ENCODE measurements around the gene AHNAK. TPM values are rescaled to one million over a fixed set of nuclear protein-coding genes. Genes with fewer than 3 reads are reported as not detected.

AHNAK gene
- total RNA-seq, result 206 and 490 TPM in 2 replicates

GRCh38 chr11:62546244-62546928 is at the start of gene AHNAK:
Gene AHNAK, minus strand, starts transcription at chr11:62546806. Its CDS starts 10,708 bp downstream, at chr11:62536098.

GRCh38 chr11:62591448-62592145 is 45.0 kb upstream of the AHNAK start, which contains the start of gene TUT1:
Gene TUT1, minus strand, starts transcription at chr11:62591523. Its CDS starts 38 bp downstream, at chr11:62591485.

GRCh38 chr11:62573592-62574362 is 27.2 kb upstream of the AHNAK start, which contains the start of gene EEF1G:
Gene EEF1G, minus strand, starts transcription at chr11:62573891. Its CDS starts 49 bp downstream, at chr11:62573842.

GRCh38 chr11:62418733-62419132 is 127.9 kb downstream of the AHNAK start, which contains the start of gene SCGB1A1:
Gene SCGB1A1, plus strand, starts transcription at chr11:62419033. Its CDS starts 63 bp downstream, at chr11:62419096.

Small RNA genes lying within 50 kb of the gene (small RNA-seq; reads per million reads assigned to genes)
- gene EEF1G (ENCODE audit: low replicate concordance) (not detected), gene MIR6747 (ENCODE audit: low replicate concordance) (0.10 reads per million)

Other genes with a start within 250 kb of the AHNAK start
- not detected in 2 replicates for gene SCGB1D4, start 247.7 kb downstream of the AHNAK start, total RNA-seq
- under 0.01 and 0.88 TPM in 2 replicates for gene ASRGL1, start 209.4 kb downstream of the AHNAK start, total RNA-seq
- gene SCGB1A1, start 127.8 kb downstream of the AHNAK start, total RNA-seq, result not detected in 2 replicates
- gene EEF1G, start 27.1 kb upstream of the AHNAK start, total RNA-seq, result 914 and 1,622 TPM in 2 replicates
- gene TUT1, start 44.7 kb upstream of the AHNAK start, total RNA-seq, result 7.4 and 8.4 TPM in 2 replicates
- gene MTA2, start 55.1 kb upstream of the AHNAK start, total RNA-seq, result 82.7 and 179 TPM in 2 replicates
- gene EML3, start 66.0 kb upstream of the AHNAK start, total RNA-seq, result 17.9 and 20.3 TPM in 2 replicates
- 1.3 and 4.6 TPM in 2 replicates for gene ROM1, start 66.5 kb upstream of the AHNAK start, total RNA-seq
- gene B3GAT3, start 75.2 kb upstream of the AHNAK start, total RNA-seq, result 34.6 and 47.0 TPM in 2 replicates
- 222 and 365 TPM in 2 replicates for gene GANAB, start 99.8 kb upstream of the AHNAK start, total RNA-seq
- gene INTS5, start 106.5 kb upstream of the AHNAK start, total RNA-seq, result 19.0 and 38.4 TPM in 2 replicates
- gene C11orf98, start 118.4 kb upstream of the AHNAK start, total RNA-seq, result 19.9 and 31.8 TPM in 2 replicates
- gene CSKMT, start 118.5 kb upstream of the AHNAK start, total RNA-seq, result 5.3 and 10.0 TPM in 2 replicates
- gene UQCC3, start 124.9 kb upstream of the AHNAK start, total RNA-seq, result 4.6 and 7.6 TPM in 2 replicates
- 5.2 and 5.5 TPM in 2 replicates for gene LBHD1, start 125.5 kb upstream of the AHNAK start, total RNA-seq
- gene UBXN1, start 132.3 kb upstream of the AHNAK start, total RNA-seq, result 62.4 and 230 TPM in 2 replicates
- gene LRRN4CL, start 142.7 kb upstream of the AHNAK start, total RNA-seq, result 3.7 and 4.7 TPM in 2 replicates
- gene BSCL2, start 160.6 kb upstream of the AHNAK start, total RNA-seq, result 42.2 and 63.7 TPM in 2 replicates
- gene GNG3, start 160.9 kb upstream of the AHNAK start, total RNA-seq, result not detected in 2 replicates
- 7.0 and 16.3 TPM in 2 replicates for gene HNRNPUL2, start 180.7 kb upstream of the AHNAK start, total RNA-seq
- gene TTC9C, start 181.7 kb upstream of the AHNAK start, total RNA-seq, result 39.8 and 49.1 TPM in 2 replicates
- 15.1 and 18.3 TPM in 2 replicates for gene ZBTB3, start 207.4 kb upstream of the AHNAK start, total RNA-seq
- 54.0 and 56.0 TPM in 2 replicates for gene POLR2G, start 214.8 kb upstream of the AHNAK start, total RNA-seq
- gene TAF6L, start 224.6 kb upstream of the AHNAK start, total RNA-seq, result 19.3 and 29.5 TPM in 2 replicates
- 42.2 and 50.7 TPM in 2 replicates for gene TMEM179B, start 240.6 kb upstream of the AHNAK start, total RNA-seq
- gene TMEM223, start 245.2 kb upstream of the AHNAK start, total RNA-seq, result 11.2 and 21.0 TPM in 2 replicates